Measurements from ENCODE around the gene GRM2. TPM values are rescaled to one million over a fixed set of nuclear protein-coding genes. Genes with fewer than 3 reads are reported as not detected.
A peak's percentile ranks its signal among the peaks of the same experiment; 100 is the strongest.

Gene GRM2
- total and polyA plus RNA-seq, 12 donors: 0.04 to 0.48 (median 0.17) TPM; not detected in 3

DNA sequence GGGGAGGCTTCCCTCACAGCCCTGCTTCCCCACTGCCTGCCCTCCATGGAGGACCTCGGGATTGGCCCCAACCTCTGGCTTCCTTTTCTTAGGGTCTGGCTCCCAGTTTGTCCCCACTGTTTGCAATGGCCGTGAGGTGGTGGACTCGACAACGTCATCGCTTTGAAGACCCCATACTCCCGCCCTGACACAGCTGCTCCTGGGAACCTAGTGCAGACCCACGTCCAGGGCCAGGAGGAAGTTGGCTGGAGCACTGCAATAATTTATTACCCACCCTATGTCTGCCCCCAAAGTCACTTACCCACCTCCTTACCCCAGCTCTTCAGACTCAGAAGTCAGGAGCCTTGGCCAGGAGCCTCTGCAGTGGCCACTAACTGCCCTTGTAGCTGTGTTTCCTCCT, 11.1 kb downstream of the GRM2 start:
- no peak overlapping the region for H3K4me3 ChIP-seq

DNA sequence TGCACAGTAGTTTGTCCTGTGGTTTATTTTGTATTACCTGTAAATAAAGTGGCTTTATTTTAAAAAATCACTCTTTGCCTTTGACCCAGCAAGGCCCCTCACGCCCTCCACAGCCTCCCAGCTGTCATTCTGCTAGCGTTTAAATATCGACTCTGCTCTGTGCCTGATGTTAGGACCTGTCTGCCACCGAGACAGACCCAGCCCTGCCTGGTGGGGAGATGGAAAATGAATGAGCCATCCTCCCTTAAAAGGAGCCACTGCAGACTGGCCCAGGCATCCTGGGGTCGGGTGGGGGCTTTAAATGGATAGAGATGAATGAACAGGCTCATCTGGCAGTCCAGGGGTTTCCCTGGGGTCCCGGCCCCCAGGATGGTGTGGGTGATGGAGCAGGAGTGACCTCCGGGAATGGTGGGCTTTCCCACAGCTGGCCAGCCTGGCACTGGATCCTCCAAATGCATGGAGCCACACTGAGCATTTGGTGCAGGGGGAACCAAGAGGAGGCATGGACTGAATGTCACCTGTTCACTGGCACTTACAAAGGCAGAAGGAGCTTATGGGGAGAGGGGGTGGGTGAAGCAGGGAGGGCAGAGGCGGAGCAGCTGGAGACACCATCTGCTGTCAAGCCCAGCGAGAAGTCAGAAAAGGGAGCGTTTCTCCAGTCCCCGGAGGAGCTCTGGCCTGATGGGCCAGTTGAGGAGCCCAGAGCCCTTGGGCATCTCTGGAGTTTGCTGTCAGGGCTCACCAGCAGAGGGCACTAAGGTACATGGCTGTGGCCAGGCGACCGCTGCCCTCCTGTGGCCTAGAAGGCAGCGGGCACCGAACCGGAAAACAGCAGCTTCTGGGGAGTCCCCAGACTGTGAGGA, 11.9 kb downstream of the GRM2 start:
- no peak overlapping the region for H3K4me3 ChIP-seq
- H3K27me3 ChIP-seq: no peaks in the 10 kb centered on the region
- H3K27ac ChIP-seq: no peak overlapping the region
- no peaks in the 10 kb centered on the region for H3K36me3 ChIP-seq (replicated peaks in 1 of 2)
- no peak for TF ChIP-seq POLR2A (IDR thresholded peaks at IDR 0.05)
- TF ChIP-seq, protein P1, sequence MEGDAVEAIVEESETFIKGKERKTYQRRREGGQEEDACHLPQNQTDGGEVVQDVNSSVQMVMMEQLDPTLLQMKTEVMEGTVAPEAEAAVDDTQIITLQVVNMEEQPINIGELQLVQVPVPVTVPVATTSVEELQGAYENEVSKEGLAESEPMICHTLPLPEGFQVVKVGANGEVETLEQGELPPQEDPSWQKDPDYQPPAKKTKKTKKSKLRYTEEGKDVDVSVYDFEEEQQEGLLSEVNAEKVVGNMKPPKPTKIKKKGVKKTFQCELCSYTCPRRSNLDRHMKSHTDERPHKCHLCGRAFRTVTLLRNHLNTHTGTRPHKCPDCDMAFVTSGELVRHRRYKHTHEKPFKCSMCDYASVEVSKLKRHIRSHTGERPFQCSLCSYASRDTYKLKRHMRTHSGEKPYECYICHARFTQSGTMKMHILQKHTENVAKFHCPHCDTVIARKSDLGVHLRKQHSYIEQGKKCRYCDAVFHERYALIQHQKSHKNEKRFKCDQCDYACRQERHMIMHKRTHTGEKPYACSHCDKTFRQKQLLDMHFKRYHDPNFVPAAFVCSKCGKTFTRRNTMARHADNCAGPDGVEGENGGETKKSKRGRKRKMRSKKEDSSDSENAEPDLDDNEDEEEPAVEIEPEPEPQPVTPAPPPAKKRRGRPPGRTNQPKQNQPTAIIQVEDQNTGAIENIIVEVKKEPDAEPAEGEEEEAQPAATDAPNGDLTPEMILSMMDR (IDR thresholded peaks at IDR 0.05): peak; percentile 40 to 73 (median 58)
- no peaks in the 10 kb centered on the region for H3K4me1 ChIP-seq (replicated peaks in 1 of 2)
- peak; percentile 51 to 76 (median 73) for DNase-seq
- intact Hi-C loops (cut with DNase I): no loop called here
- no peaks in the 10 kb centered on the region for H3K9me3 ChIP-seq (replicated peaks in 1 of 3)
- 37 to 49% (median 42%) methylated on average over 13 to 16 of the region's 16 CpGs for WGBS, 4 donors

More for the DNA sequence above, 11.1 kb downstream of the GRM2 start:
- intact Hi-C loops (cut with DNase I): no loop called here
- TF ChIP-seq, protein P1 (IDR thresholded peaks at IDR 0.05): no peak
- TF ChIP-seq POLR2A (IDR thresholded peaks at IDR 0.05): no peak
- H3K4me1 ChIP-seq (replicated peaks in 1 of 2): no peaks in the 10 kb centered on the region
- no peaks in the 10 kb centered on the region for H3K27me3 ChIP-seq
- H3K36me3 ChIP-seq (replicated peaks in 1 of 2): no peaks in the 10 kb centered on the region
- H3K27ac ChIP-seq: no peak overlapping the region
- 75 to 94% (median 83%) methylated on average over 3 to 7 of the region's 7 CpGs for WGBS, 4 donors
- no peaks in the 10 kb centered on the region for H3K9me3 ChIP-seq (replicated peaks in 1 of 3)
- no peak for DNase-seq

DNA sequence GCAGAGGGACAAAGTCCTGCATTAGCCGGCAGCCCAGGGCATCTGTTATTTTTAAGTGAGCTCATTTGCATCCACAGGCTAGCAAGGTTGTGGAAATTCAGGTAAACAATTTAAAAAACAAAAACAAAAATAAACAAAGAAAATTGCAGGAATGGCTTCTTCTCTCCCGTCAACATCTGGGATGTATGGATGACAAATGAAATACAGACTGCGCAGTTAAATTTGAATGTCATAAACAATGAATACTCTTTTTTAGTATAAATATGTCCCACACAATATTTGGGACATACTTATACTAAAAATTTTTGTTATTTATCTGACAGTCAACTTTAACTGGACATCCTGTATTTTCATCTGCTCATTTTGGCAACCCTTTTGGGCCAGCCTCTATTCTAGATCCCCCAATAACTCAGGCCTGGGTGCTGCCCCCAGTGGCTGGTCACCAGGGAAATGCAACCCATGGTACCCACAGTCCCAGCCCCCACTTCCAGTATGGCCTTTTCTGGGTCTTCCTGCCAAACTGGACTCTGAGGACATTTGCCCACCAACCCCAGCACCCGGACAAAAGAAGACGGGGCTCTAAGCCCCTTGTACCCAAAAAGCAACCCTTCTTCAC, 12.7 kb downstream of the GRM2 start:
- Histone ChIP-seq H3K36me3 (replicated peaks in 1 of 2) (no peaks in the 10 kb centered on the region), H3K4me3 (no peak overlapping the region), H3K27me3 (no peaks in the 10 kb centered on the region), H3K9me3 (replicated peaks in 1 of 3) (no peaks in the 10 kb centered on the region), H3K27ac (no peak overlapping the region), H3K4me1 (replicated peaks in 1 of 2) (no peaks in the 10 kb centered on the region)
- DNase-seq: no peak
- WGBS, 4 donors: 71 to 76% (median 74%) methylated on average over 5 of the region's 5 CpGs
- TF ChIP-seq POLR2A (IDR thresholded peaks at IDR 0.05): no peak
- TF ChIP-seq, protein P1 (IDR thresholded peaks at IDR 0.05): no peak
- intact Hi-C loops (cut with DNase I): no loop called here

GRCh38 chr3:51720292-51721061, 13.6 kb downstream of the GRM2 start:
- Histone ChIP-seq H3K4me3 (no peak overlapping the region), H3K4me1 (replicated peaks in 1 of 2) (no peaks in the 10 kb centered on the region), H3K27me3 (no peaks in the 10 kb centered on the region), H3K27ac (no peak overlapping the region), H3K9me3 (replicated peaks in 1 of 3) (no peaks in the 10 kb centered on the region), H3K36me3 (replicated peaks in 1 of 2) (no peaks in the 10 kb centered on the region)
- 87 to 92% (median 89%) methylated on average over 11 to 12 of the region's 12 CpGs for WGBS, 4 donors
- no peak for DNase-seq
- TF ChIP-seq POLR2A (IDR thresholded peaks at IDR 0.05): no peak
- TF ChIP-seq, protein P1 (IDR thresholded peaks at IDR 0.05): no peak
- intact Hi-C loops (cut with DNase I): no loop called here

Data from adrenal gland (tissue), 12 donors.